IPS DF 6.9 (cell line): ENCODE data around the gene CHRM1.

Experiments used
- DNase-seq: peaks from one replicate; pipeline ENCODE4 v3.0.0-alpha.2; 2013; ENCODE audit warnings: low read depth, low spot score
- H3K27ac ChIP-seq: one replicate; pipeline ENCODE4 v1.5.1; 2013; ENCODE audit warnings: low read length, control low read depth
- H3K27me3 ChIP-seq: 2 replicates; pipeline ENCODE4 v1.6.1; 2013; ENCODE audit warnings: mild to moderate bottlenecking, low read length; ENCODE audit not compliant: control insufficient read depth, insufficient read depth
- H3K36me3 ChIP-seq: 2 replicates; pipeline ENCODE4 v1.6.1; 2013; ENCODE audit warnings: low read length; ENCODE audit not compliant: control insufficient read depth, insufficient read depth
- H3K4me1 ChIP-seq: 2 replicates; pipeline ENCODE4 v1.6.1; 2013; ENCODE audit warnings: low read length; ENCODE audit not compliant: control insufficient read depth, insufficient read depth
- H3K4me3 ChIP-seq: 2 replicates; pipeline ENCODE4 v1.5.1; 2013; ENCODE audit warnings: mild to moderate bottlenecking, low read length
- H3K9me3 ChIP-seq: 2 replicates; pipeline ENCODE4 v1.6.1; 2013; ENCODE audit warnings: low read length, inconsistent platforms; ENCODE audit not compliant: control insufficient read depth, insufficient read depth
- WGBS: extraction: QIAGEN DNeasy Blood & Tissue Kit; methylation state at CpG from one replicate; pipeline ENCODE4 v1.1.7; 2013; ENCODE audit warnings: mixed read lengths, missing lambda C conversion rate; ENCODE audit not compliant: insufficient read length, insufficient coverage; 5-methylcytosine and 5-hydroxymethylcytosine counted together

The CHRM1 gene

GRCh38 chr11:62917906-62918502, 3.2 kb downstream of the CHRM1 start:
- Histone ChIP-seq H3K4me1 (no peaks in the 10 kb centered on the region), H3K27me3 (no peaks in the 10 kb centered on the region), H3K9me3 (no peaks in the 10 kb centered on the region), H3K36me3 (no peaks in the 10 kb centered on the region), H3K4me3 (no peak overlapping the region), H3K27ac (no peak overlapping the region)
- DNase-seq: no peak
- no CpG with 5 or more reads among the region's 11 CpGs for WGBS

GRCh38 chr11:62914416-62914815, 6.7 kb downstream of the CHRM1 start:
- H3K36me3 ChIP-seq: no peaks in the 10 kb centered on the region
- no peaks in the 10 kb centered on the region for H3K27me3 ChIP-seq
- H3K4me3 ChIP-seq: no peak overlapping the region
- H3K9me3 ChIP-seq: no peaks in the 10 kb centered on the region
- no peak for DNase-seq
- no peak overlapping the region for H3K27ac ChIP-seq
- no CpG with 5 or more reads among the region's 1 CpG for WGBS
- H3K4me1 ChIP-seq: peaks cover 5% of the 10 kb centered on the region

GRCh38 chr11:62912268-62912667, 8.9 kb downstream of the CHRM1 start:
- H3K36me3 ChIP-seq: no peaks in the 10 kb centered on the region
- H3K27me3 ChIP-seq: no peaks in the 10 kb centered on the region
- H3K27ac ChIP-seq: no peak overlapping the region
- DNase-seq: no peak
- H3K4me3 ChIP-seq: no peak overlapping the region
- H3K4me1 ChIP-seq: peaks cover 11% of the 10 kb centered on the region
- no CpG with 5 or more reads among the region's 3 CpGs for whole genome bisulfite sequencing
- H3K9me3 ChIP-seq: no peaks in the 10 kb centered on the region

- Histone ChIP-seq H3K27me3 (no peaks in the 10 kb centered on the region), H3K27ac (no peak overlapping the region), H3K9me3 (no peaks in the 10 kb centered on the region), H3K4me3 (no peak overlapping the region), H3K36me3 (no peaks in the 10 kb centered on the region), H3K4me1 (peaks cover 11% of the 10 kb centered on the region)
- no peak for DNase-seq
- WGBS: no CpG with 5 or more reads among the region's 14 CpGs
Measured at GRCh38 chr11:62911137-62912130, 9.7 kb downstream of the CHRM1 start.

GRCh38 chr11:62910141-62910882, 10.9 kb downstream of the CHRM1 start:
- no peak overlapping the region for H3K4me3 ChIP-seq
- no peak for DNase-seq
- no CpG with 5 or more reads among the region's 27 CpGs for WGBS

GRCh38 chr11:62909107-62909894, 11.9 kb downstream of the CHRM1 start:
- no peak overlapping the region for H3K27ac ChIP-seq
- no peaks in the 10 kb centered on the region for H3K9me3 ChIP-seq

More at GRCh38 chr11:62910141-62910882, 10.9 kb downstream of the CHRM1 start:
- H3K9me3 ChIP-seq: no peaks in the 10 kb centered on the region
- no peak overlapping the region for H3K27ac ChIP-seq
- H3K36me3 ChIP-seq: no peaks in the 10 kb centered on the region
- H3K4me1 ChIP-seq: peaks cover 11% of the 10 kb centered on the region
- no peaks in the 10 kb centered on the region for H3K27me3 ChIP-seq

GRCh38 chr11:62908468-62909072, 12.6 kb downstream of the CHRM1 start:
- Histone ChIP-seq H3K9me3 (no peaks in the 10 kb centered on the region), H3K27ac (no peak overlapping the region)

More at GRCh38 chr11:62909107-62909894, 11.9 kb downstream of the CHRM1 start:
- no CpG with 5 or more reads among the region's 24 CpGs for WGBS
- H3K36me3 ChIP-seq: no peaks in the 10 kb centered on the region
- peak; percentile 91 for DNase-seq
- peaks cover 11% of the 10 kb centered on the region for H3K4me1 ChIP-seq
- no peak overlapping the region for H3K4me3 ChIP-seq
- H3K27me3 ChIP-seq: no peaks in the 10 kb centered on the region

GRCh38 chr11:62905927-62906531, 15.1 kb downstream of the CHRM1 start:
- peak; percentile 81 for DNase-seq
- no CpG with 5 or more reads among the region's 14 CpGs for WGBS
- Histone ChIP-seq H3K4me3 (no peak overlapping the region), H3K9me3 (no peaks in the 10 kb centered on the region), H3K36me3 (no peaks in the 10 kb centered on the region), H3K27ac (no peak overlapping the region), H3K27me3 (no peaks in the 10 kb centered on the region), H3K4me1 (peaks cover 11% of the 10 kb centered on the region)

More at GRCh38 chr11:62908468-62909072, 12.6 kb downstream of the CHRM1 start:
- no peak for DNase-seq
- no peaks in the 10 kb centered on the region for H3K36me3 ChIP-seq
- no peaks in the 10 kb centered on the region for H3K27me3 ChIP-seq
- peaks cover 11% of the 10 kb centered on the region for H3K4me1 ChIP-seq
- H3K4me3 ChIP-seq: no peak overlapping the region
- WGBS: no CpG with 5 or more reads among the region's 9 CpGs

- Histone ChIP-seq H3K4me3 (no peak overlapping the region), H3K4me1 (peaks cover 11% of the 10 kb centered on the region), H3K9me3 (no peaks in the 10 kb centered on the region), H3K27me3 (no peaks in the 10 kb centered on the region), H3K27ac (no peak overlapping the region), H3K36me3 (no peaks in the 10 kb centered on the region)
- WGBS: no CpG with 5 or more reads among the region's 3 CpGs
- no peak for DNase-seq
Measured at GRCh38 chr11:62905296-62905695, 15.9 kb downstream of the CHRM1 start.
